Right atrium auricular region (tissue), 2 donors: ENCODE results near the gene BDNF. TPM values are rescaled to one million over a fixed set of nuclear protein-coding genes. Genes with fewer than 3 reads are reported as not detected.
A peak's percentile ranks its signal among the peaks of the same experiment; 100 is the strongest.

Experiments used
- DNase-seq: peaks from one replicate; pipeline ENCODE4 v3.0.0-alpha.2; 2019; ENCODE audit warnings: low spot score
- H3K27ac ChIP-seq, 2 donors: fragments of 200-600 bp; sonication (generic); 1 replicate in 1 of 2; 2 replicates in 1 of 2; pipeline ENCODE4 v1.5.1; 2016 to 2019
- H3K27me3 ChIP-seq, 2 donors: fragments of 200-600 bp; sonication (generic); one replicate each; pipeline versions ENCODE4 v1.5.1 to v1.6.0; 2017 to 2019
- H3K36me3 ChIP-seq: fragments of 200-600 bp; sonication (generic); one replicate; pipeline ENCODE4 v1.5.1; 2016
- H3K4me1 ChIP-seq, 2 donors: fragments of 200-600 bp; sonication (generic); one replicate each; pipeline versions ENCODE4 v1.5.1 to v1.6.0; 2017 to 2019
- H3K4me3 ChIP-seq, 2 donors: fragments of 200-600 bp; sonication (generic); 1 replicate in 1 of 2; 2 replicates in 1 of 2; pipeline ENCODE4 v1.5.1; 2017 to 2019; ENCODE audit warnings: mild to moderate bottlenecking in 1 of 2, moderate library complexity in 1 of 2
- H3K9me3 ChIP-seq, 2 donors: fragments of 200-600 bp; sonication (generic); one replicate each; pipeline ENCODE4 v1.5.1; 2019
- total RNA-seq, 2 donors: library from RNA; depleted of rRNA; stranded (reverse); fragments of >200 nt; gene quantifications; one replicate each; pipeline ENCODE4 v1.1.0, GENCODE V29; 2016
- TF ChIP-seq, protein P1 (sequence below), 2 donors: fragments of 200-600 bp; sonication (generic); IDR thresholded peaks; one replicate each; pipeline ENCODE4 v1.5.1; 2019; ENCODE audit warnings: antibody characterized with exemption in 2 of 2

The BDNF gene
- total RNA-seq, 2 donors from 2014 or later: 0.20 TPM; not detected in 1

- Histone ChIP-seq H3K36me3 (no peaks in the 10 kb centered on the region), H3K4me3 (no peak overlapping the region), H3K27ac (no peak overlapping the region), H3K27me3 (no peaks in the 10 kb centered on the region), H3K9me3 (no peaks in the 10 kb centered on the region), H3K4me1 (peaks cover 0 to 36% of the 10 kb centered on the region in 2 donors)
- DNase-seq: no peak
- TF ChIP-seq, protein P1, sequence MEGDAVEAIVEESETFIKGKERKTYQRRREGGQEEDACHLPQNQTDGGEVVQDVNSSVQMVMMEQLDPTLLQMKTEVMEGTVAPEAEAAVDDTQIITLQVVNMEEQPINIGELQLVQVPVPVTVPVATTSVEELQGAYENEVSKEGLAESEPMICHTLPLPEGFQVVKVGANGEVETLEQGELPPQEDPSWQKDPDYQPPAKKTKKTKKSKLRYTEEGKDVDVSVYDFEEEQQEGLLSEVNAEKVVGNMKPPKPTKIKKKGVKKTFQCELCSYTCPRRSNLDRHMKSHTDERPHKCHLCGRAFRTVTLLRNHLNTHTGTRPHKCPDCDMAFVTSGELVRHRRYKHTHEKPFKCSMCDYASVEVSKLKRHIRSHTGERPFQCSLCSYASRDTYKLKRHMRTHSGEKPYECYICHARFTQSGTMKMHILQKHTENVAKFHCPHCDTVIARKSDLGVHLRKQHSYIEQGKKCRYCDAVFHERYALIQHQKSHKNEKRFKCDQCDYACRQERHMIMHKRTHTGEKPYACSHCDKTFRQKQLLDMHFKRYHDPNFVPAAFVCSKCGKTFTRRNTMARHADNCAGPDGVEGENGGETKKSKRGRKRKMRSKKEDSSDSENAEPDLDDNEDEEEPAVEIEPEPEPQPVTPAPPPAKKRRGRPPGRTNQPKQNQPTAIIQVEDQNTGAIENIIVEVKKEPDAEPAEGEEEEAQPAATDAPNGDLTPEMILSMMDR (IDR thresholded peaks at IDR 0.05): no peak
Observed at GRCh38 chr11:27703481-27703880, 3.2 kb upstream of the BDNF start.

DNA sequence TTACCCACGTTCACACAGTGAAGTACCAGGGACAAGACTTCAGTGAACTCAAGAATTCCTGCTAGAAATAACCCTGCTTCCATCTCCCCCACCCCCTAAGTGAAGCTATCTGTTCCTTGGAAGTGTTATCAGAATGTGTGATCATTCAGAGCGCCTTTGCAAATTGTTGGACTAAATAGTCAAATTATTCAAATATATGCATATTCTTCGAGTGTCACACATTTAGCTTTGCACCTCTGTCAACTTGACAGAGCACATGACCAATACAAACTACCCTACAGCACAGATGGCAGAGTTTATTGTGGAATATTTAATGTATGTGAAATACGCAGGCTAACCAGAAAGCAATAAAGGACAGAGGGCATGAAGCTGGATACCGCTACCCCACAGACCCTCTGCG is 2.6 kb upstream of the BDNF start:
- H3K9me3 ChIP-seq: no peaks in the 10 kb centered on the region
- TF ChIP-seq, protein P1 (IDR thresholded peaks at IDR 0.05): no peak
- H3K4me1 ChIP-seq: peaks cover 0 to 37% of the 10 kb centered on the region in 2 donors
- no peaks in the 10 kb centered on the region for H3K27me3 ChIP-seq
- no peak for DNase-seq
- no peaks in the 10 kb centered on the region for H3K36me3 ChIP-seq
- H3K4me3 ChIP-seq: no peak overlapping the region
- H3K27ac ChIP-seq: no peak overlapping the region

DNA sequence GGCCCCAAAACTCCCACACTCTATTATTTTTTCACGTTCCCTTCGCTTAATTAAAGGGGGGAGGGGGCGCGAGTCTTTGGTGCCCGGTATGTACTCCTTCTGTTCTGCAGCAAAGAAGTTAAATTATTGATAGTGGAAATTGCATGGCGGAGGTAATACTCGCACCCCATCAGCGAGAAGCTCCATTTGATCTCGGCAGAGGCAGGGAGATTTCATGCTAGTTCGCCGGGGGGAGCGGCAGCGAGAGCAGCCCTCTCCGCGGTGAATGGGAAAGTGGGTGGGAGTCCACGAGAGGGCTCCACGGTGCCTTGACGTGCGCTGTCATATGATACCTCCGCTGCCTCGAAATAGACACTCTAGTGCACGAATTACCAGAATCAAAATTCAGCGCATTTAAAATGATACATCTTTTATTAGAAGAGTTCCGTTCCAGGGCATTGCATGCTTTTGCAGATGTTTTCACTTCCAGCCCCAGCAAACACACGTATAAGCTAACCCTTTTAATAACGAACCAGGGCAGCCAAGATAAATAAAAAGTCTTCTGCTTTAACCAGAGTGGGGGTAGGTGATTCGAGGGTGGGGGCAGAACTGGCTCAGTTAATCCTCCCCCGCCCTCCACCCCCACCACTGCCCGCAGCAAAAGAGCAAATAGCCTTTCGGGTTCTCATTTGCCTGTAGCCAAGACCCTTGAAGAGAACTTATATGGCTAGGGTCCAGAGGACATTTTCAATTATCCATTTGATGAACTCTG is 1.3 kb upstream of the BDNF start:
- no peaks in the 10 kb centered on the region for H3K9me3 ChIP-seq

DNA sequence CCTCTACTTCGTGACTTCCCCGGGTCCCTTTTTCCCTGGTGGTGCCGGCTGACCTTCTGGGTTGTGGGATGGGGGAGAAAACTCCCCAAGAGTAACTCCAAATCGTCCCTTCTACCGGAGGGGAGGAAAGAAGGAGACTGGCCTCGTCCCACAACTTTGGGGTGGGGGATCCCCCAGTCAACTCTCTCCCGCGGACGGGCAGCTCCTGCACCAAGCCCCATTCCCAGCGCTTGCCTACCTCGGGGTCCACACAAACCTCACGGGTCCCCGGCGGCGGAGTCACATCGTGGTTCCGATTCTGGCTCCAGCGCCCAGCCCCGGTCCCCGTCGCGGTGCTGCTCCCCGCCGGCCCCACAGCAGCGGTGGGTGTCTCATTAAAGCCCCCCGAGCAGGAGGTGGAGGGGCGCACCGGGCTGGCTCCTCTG is 317 bp downstream of the BDNF start:
- peaks cover 0 to 37% of the 10 kb centered on the region in 2 donors for H3K4me1 ChIP-seq
- no peak overlapping the region for H3K27ac ChIP-seq
- H3K9me3 ChIP-seq: no peaks in the 10 kb centered on the region
- H3K4me3 ChIP-seq: peak overlapping the region; percentile 43 to 56
- no peak for DNase-seq
- H3K27me3 ChIP-seq: no peaks in the 10 kb centered on the region
- TF ChIP-seq, protein P1 (IDR thresholded peaks at IDR 0.05): no peak
- H3K36me3 ChIP-seq: no peaks in the 10 kb centered on the region

More for the DNA sequence above, 1.3 kb upstream of the BDNF start:
- TF ChIP-seq, protein P1 (IDR thresholded peaks at IDR 0.05): peak in 1 of 2 donors; percentile 36
- peaks cover 0 to 37% of the 10 kb centered on the region in 2 donors for H3K4me1 ChIP-seq
- no peak for DNase-seq
- H3K4me3 ChIP-seq: peak overlapping the region; percentile 43 to 56
- H3K36me3 ChIP-seq: no peaks in the 10 kb centered on the region
- H3K27ac ChIP-seq: no peak overlapping the region
- H3K27me3 ChIP-seq: no peaks in the 10 kb centered on the region

DNA sequence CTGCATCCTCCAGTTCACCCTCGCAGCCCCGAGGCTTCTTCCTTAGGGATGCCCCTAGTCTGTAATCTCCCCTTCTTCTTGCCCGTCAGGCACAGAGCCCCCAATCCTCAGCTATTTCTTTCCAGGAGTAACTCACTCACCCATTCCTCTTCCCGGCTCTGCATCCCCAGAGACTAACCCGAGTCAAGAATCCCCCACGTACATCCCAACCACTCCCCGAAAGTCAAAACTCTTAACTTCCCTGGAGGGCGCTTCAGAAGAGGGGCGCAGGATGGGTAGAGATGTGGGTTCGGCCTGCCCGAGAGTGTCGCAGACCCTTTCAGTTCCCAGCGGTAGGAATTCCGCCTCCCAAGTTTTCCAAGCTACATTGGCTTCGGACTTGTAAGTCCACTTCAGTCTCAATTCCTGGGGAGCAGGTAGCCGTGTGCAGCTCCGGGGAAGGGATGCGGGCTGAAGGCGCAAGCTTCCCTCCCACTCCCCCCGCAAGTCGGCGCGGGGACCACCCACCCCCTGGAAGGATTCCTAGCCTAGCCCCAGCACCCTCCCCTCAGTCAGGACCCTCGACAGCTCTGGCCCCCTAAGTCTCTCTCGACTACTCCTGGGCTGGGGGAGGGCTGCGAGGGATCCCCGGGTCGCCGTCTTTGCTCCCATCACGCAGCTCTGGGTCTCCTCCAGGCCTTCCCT is 871 bp downstream of the BDNF start:
- no peak for DNase-seq
- Histone ChIP-seq H3K36me3 (no peaks in the 10 kb centered on the region), H3K27ac (no peak overlapping the region), H3K9me3 (no peaks in the 10 kb centered on the region), H3K4me3 (peak overlapping the region; percentile 43 to 56), H3K4me1 (peaks cover 0 to 37% of the 10 kb centered on the region in 2 donors), H3K27me3 (no peaks in the 10 kb centered on the region)
- TF ChIP-seq, protein P1 (IDR thresholded peaks at IDR 0.05): no peak
